Measurements from ENCODE around the gene WDR43.

DNA sequence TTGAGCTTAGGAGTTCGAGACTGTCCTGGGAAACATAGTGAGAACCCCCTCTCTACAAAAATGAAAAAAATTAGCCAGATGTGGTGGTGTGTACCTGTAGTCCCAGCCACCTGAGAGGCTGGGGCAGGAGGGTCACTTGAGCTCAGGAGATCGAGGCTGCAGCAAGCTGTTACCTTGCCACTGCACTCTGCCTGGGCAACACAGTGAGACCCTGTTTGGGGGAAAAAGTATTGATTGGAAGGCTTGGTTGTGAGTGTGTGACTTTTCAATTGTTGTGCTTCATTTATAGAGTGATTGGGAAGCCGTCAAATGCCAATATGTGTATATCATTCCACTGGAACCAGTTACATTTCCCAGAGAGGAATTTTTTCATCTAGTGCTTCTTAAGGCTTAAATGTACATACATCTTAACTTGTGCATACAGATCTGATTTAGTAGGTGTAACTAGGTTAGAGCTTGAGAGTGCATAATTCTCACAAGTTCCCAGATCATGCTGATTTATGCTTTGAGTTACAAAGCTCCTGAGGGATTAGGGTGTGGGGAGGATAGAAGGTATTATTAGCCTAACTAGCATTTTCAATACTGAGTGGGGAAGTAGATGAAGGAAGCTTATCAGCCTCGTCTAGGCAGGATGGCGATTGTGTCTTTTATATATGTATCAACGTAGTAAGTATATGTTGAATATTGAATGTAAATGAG lies 15.3 kb downstream of the WDR43 start:
- TF ChIP-seq POLR2AphosphoS5 (IDR thresholded peaks at IDR 0.05; ENCODE audit: low read depth, low read length) (no peak), SIN3A (IDR thresholded peaks at IDR 0.05; ENCODE audit: borderline replicate concordance, insufficient read depth, low read depth, low read length) (no peak), TCF7L2 (IDR thresholded peaks at IDR 0.05; ENCODE audit: low read depth, low read length) (no peak)
- TF ChIP-seq, protein P1, sequence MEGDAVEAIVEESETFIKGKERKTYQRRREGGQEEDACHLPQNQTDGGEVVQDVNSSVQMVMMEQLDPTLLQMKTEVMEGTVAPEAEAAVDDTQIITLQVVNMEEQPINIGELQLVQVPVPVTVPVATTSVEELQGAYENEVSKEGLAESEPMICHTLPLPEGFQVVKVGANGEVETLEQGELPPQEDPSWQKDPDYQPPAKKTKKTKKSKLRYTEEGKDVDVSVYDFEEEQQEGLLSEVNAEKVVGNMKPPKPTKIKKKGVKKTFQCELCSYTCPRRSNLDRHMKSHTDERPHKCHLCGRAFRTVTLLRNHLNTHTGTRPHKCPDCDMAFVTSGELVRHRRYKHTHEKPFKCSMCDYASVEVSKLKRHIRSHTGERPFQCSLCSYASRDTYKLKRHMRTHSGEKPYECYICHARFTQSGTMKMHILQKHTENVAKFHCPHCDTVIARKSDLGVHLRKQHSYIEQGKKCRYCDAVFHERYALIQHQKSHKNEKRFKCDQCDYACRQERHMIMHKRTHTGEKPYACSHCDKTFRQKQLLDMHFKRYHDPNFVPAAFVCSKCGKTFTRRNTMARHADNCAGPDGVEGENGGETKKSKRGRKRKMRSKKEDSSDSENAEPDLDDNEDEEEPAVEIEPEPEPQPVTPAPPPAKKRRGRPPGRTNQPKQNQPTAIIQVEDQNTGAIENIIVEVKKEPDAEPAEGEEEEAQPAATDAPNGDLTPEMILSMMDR (IDR thresholded peaks at IDR 0.05) = no peak
- TF ChIP-seq, protein P2, sequence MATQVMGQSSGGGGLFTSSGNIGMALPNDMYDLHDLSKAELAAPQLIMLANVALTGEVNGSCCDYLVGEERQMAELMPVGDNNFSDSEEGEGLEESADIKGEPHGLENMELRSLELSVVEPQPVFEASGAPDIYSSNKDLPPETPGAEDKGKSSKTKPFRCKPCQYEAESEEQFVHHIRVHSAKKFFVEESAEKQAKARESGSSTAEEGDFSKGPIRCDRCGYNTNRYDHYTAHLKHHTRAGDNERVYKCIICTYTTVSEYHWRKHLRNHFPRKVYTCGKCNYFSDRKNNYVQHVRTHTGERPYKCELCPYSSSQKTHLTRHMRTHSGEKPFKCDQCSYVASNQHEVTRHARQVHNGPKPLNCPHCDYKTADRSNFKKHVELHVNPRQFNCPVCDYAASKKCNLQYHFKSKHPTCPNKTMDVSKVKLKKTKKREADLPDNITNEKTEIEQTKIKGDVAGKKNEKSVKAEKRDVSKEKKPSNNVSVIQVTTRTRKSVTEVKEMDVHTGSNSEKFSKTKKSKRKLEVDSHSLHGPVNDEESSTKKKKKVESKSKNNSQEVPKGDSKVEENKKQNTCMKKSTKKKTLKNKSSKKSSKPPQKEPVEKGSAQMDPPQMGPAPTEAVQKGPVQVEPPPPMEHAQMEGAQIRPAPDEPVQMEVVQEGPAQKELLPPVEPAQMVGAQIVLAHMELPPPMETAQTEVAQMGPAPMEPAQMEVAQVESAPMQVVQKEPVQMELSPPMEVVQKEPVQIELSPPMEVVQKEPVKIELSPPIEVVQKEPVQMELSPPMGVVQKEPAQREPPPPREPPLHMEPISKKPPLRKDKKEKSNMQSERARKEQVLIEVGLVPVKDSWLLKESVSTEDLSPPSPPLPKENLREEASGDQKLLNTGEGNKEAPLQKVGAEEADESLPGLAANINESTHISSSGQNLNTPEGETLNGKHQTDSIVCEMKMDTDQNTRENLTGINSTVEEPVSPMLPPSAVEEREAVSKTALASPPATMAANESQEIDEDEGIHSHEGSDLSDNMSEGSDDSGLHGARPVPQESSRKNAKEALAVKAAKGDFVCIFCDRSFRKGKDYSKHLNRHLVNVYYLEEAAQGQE (IDR thresholded peaks at IDR 0.05; ENCODE audit: insufficient read depth in 1 of 2, low read depth in 2 of 2, low read length in 1 of 2) = no peak
